C1 segment of cervical spinal cord (tissue), 14 donors: ENCODE data around the gene PKNOX2.

Experiments used
- DNase-seq, 14 donors: peaks; one replicate each; lab custom pipeline; 2025; lab: John Stamatoyannopoulos, UW

PKNOX2 gene

DNA sequence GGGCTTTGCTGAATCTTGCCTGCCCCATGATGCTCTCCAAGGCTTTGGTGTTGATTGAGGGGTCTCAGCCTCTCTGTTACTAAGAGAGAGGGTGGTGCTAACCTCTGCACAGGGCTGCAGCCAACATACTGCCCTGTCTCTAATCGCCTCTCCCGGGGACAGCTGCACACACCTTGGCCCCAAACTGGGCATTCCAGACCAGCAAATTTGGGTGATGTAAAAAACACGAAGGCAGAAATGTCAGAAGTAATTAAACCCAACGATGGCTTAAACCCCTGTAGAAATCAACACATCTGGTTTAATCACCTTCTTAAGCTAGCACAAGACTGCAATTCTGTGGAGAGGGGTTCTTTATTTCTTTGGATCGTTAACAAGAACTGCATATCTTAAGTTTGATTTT is 215.0 kb downstream of the PKNOX2 start:
- DNase-seq: no peak

DNA sequence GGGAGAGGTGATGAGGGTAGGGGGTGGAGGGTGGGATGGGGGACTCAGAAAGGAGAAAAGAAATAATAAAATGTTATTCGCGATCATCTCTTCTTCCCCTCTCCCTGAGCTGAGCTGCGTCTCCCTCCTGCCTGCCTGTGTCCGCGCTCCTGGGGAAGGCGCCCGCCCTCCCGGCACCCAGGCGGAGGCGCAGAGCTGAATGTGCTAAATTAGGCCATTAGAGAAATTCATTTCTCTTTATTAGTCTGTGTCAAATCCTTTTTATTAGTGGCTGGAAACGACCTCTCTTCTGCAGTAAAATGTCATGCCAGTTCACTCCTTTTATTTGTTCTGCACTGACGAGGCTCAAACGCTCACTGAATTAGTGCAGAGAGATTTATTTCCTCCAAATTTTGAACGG is 215.4 kb downstream of the PKNOX2 start:
- no peak for DNase-seq

DNA sequence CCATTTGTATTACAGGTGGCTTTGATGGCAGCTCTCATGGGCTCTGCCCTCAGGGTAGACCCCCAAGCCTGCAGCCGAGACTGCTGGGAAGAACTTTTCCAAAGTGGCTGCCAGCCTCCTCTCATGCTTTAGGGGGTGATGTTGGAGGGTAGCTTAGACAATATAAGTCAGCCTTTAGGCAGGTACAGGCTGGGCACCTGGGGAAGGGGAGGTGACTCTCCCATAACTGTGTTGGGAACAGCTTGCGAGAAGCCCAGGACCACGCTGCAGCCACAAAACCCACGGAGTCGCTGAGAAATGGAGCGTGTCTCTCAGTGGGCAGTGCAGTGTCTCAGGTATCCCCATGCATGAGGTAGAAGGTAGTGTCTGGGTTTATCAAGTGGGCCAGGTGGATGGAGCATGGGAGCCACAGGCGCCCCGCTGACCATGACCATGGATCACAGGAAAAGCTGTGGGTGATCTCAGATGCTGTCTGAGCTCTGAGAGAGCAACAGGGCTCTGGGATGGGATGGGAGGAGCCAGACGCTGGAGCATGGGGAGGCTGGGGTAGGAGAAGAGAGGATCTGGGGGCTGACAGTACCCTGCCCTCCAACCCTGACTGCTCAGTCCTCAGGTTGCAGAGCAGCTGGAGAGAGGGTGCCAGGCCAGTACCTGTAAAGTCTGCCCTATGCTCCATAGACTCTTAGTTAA is 216.3 kb downstream of the PKNOX2 start:
- DNase-seq: peak in 1 of 14 donors; percentile 63

DNA sequence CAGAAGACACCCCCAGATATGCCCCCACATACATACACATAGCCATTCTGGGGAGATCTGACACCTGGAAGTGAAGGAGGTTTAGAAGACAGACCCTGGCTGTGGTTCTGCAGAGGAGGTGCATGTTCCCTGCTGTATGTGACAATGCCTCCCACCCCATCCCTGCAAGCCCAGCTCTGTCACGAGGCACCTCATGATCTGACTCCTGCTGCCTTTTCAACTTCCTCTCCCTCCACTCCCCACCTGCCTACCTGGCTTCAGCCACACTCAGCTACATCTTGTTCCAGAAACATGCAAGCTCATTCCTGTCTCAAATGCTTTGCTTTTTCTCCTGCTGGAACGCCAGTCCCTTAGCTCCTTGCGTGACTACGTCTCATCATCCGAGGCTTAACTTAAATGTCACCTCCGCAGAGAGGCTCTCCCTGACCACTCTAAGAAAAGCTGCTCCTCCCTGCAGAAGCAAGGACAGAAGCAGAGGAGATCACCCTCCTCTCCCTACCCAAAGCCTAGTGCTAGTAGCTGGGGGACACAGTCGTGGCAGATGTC is 217.0 kb downstream of the PKNOX2 start:
- peak in 1 of 14 donors; percentile 86 for DNase-seq

DNA sequence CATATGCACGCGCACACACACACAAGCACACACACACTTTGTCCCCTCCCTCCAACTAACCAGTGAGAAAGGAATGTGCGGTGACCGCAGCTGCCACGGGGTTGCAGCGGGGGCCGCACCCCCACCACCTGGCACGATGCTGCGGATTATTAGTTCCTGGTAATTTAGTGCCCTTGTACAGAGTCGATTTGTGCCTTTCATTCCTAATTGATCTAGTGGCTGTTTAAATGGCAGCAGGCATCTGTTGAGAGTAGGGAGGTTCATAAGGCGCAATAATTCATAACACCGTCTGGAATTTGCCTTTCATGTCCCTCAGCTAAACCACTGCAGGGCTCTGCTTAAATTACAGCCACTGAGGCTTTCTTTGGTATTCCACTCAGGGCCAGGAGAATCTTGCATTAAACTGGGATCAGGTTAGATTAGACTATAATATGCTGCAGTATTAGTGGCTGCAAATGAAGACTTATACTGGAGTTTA is 217.8 kb downstream of the PKNOX2 start:
- DNase-seq: no peak

DNA sequence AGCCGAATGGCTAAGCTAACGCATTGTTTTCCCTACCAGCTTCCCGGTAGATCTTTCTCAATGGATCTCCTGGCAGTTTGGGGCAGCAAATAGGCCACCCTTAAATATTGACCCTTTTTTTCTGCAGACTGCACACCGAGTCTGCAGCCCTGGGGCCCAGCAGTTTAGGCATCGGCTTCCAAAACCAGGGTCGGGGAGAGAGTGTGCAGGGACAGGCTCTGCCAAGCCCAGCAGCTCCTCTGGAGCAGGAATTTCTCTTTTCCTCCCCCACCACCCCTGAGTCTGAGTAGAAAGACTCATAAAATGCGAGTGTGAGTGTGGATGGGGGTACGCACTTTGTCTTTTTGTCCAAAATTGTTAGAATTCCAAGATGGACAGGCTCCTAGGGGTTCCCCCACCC is 218.3 kb downstream of the PKNOX2 start:
- DNase-seq: no peak

DNA sequence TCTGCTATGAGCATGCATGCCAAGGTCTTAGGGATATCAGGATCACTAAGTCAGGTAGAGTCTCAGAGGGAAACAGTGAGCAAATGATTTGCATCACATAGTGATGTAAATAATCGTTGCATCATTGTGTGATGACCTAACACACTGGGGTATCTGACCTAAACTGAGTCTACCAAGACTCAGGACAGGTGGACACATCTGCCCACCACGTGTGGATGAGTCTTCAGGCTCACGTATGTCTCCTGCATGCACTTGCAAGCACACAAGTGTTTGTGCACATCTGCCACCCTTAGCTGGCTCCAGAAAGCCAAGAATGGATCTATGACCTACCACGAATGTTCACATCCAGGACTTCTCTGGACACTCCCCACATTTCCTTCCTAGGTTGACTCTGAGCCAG is 220.3 kb downstream of the PKNOX2 start:
- DNase-seq: no peak

DNA sequence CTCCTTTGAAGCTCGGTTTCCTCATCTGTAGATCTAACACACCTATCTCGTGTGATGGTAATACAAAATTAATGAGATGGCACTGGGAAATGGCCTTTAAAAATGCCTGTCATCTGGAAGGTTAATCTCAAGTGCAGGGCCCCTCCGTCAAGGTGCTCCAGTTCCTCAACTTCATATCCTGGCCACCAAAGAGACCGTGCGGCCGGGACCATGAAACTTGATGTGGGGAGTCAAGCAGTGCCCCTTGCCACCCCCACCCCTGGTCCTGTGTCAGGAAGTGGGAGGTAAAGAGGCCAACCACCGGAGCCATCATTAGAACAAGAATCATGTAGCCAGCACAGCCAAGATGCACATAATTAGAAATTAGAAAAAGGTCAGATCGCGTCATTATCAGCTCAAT is 223.3 kb downstream of the PKNOX2 start:
- no peak for DNase-seq

DNA sequence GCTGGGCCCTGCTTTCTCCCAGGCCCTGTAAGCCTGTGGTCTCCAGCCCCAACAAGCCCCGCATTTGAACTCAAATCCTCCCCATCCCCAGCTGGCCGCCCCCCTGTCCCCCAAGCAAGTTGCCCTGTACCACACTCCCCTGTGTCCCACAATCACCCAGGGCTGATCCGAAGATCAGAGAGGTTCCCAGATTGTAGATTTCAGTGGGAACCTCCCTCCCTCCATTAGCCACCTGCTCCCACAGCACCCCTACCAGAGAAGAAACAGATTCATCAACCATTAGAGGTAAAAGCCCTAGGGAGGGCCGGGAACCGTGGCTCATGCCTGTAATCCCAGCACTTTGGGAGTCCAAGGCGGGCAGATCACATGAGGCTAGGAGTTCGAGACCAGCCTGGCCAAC is 224.1 kb downstream of the PKNOX2 start:
- no peak for DNase-seq

DNA sequence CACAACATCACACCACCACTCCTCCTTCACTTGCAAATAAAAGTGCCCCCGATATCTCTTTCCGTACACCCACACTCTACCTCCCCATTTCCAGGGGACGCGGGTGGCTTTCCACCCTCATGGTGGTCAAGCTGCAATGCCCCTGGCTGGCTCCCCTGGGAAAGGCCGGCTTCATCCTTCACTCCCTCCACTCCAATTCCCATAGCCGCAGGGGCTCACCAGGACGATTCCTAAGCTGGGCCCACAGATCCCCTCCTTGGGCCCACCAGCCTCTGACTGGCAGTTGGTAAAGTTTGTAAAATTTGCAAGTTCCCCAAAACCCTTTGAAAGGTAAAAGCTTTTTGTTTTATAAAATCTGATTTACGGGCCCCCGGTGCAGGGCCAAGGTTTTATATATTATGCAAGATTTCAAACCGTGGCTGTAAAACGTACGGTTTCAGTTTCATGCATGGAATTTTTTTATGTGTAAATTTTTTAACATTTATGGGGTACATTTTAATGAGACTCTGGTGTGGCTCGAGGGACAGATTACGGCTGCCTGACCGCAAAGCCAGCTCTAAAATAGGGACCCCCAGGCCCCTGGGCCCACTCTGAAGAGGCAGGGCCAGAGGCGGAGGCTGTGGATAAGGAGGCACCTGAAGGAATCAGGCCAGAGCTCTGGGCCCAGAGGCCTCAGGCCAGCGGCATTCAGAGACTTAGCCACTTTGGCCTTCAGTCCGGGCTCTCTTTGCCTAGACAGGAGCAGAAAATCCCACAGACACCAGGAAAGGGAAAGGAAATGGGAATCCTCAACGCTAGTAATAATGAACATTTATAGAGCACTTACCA is 225.0 kb downstream of the PKNOX2 start:
- no peak for DNase-seq

DNA sequence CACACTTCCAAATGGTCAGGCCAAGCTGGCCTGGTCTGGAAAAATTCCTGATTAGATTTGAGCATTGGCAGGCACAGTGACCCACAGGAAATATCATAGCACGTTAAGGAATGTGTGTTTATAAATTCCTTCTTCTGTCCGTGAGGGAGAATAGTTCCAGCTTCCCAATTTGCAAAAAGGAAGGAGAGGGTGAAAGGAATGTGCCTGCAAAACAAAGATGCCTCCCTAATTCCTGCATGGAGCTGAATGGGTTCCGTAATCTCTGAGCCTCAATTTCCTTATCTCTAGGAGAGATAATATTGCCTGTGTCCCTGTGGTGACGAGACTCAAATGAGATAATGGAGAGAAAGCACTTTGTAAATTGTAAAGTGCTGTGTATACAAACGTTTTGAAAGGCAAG is 226.4 kb downstream of the PKNOX2 start:
- DNase-seq: no peak

DNA sequence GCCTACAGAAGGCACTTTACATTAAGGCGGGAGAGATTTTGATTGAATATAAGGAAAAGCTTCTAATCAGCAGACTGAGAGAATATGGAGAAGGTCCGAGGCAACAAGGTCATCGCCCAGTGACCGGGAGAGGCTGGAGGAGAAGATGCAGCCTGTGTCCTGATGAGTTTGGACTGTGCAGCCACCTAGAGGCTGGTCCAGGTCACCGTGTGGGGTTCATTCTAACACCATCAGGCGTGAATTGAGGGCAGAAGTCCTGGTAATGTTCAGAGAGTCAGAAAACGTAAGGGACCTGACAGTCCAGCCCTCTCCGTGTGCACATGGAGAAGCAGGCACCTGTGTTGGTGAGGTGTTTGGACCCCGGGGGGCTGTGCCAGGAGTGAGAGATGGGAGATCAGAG is 228.8 kb downstream of the PKNOX2 start:
- no peak for DNase-seq

DNA sequence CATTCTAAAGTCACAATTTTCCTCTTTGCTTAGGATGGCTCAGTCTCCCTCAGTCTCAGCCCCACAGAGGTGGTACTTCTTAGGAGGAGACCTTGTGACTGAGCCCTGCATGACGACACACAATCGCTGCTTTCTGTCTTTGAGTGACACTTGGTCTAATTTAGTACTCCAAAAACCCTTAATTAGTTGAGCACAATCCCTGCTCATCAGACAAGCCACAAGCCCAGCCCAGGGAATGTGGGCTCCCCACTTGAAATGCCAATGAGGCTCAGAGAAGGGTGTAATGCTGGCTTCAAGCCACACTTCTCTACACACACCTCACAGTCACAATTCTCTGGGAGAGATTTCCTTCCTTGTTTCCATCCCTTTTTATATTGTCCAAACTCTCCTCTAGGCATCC is 229.7 kb downstream of the PKNOX2 start:
- no peak for DNase-seq

DNA sequence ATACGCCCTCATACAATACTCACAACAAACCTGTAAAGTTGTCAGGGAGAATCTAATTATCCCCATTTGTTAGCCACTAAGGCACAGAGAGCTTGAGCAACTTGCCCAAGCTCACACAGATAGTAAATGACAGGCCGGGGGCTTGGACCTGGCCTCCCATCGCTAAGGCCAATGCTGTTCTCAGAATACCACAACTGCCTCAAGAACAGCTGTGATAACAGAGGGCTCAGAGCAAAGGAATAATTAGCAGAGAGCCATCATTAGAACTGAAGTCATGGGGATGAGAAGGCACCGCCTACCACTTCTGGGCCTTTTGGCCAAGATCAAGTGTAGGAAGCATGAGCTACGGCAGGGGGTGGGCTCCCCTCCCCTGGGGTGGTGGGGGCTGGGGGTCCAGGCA is 232.9 kb downstream of the PKNOX2 start:
- no peak for DNase-seq

DNA sequence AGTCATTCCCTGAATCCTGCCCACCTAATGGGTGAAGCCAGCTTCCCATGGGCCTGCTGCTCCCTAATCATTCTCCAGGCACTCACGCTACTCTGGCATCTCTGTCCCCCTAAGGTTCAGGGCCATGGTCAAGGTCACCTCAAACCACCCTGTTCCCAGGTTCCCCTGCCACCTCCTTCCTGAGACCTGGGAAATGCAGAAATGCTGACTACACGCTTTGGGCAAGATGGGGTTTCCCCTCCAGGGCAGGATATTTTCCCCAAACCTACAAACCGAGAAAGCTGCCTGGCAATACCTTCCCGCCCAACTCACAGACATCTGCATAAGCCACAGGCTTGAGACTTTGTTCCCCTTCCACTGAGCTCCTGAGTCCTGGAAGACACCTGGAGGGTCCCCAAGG is 233.9 kb downstream of the PKNOX2 start:
- no peak for DNase-seq

DNA sequence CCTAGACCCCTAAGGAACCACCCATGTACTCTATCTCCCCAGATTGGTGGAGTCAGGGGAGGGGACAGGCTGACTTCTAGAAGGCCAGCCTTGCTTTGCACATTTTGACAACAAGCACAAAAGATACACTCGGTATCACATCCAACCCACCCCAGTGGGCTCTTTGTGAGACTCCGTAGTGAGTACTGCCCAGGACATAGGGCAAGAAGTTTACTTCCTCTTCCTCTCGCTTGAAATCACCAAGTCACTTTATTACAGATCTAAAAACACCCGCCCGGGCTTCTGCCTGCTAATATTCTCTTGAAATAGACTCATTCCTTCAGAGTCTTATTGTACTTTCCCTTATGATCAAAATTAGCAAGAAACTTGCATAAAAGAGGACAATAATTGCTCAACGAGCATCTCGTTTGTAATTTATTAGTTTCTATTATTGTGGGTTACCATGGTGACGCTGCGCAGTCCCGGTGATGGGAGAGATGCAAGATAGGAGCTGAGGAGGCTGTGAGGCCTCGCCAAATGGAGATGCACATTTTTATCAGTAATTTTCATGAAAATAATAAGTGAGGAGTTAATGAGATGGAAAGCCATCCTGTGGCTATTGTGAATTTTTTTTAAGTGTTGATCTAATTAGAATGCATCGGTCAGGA is 234.6 kb downstream of the PKNOX2 start:
- no peak for DNase-seq

DNA sequence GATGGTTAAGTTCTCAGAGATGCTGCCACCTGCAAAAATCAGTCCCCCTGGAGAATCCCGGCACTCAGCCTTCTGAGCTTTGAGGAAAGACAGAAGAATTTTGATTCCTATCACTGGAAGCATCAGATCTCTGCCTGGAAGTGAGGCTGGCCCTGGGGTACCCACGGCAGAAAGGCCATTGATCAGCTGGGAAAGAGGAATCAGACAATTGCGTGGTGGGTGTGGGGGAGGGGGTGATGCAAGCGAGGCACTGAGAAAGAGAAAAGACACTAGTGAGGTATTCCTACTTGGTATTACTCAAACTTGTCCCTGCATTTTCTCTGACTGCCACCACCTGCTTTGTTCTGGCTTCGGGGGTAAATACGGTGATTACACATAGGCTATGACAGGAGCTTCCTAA is 235.4 kb downstream of the PKNOX2 start:
- no peak for DNase-seq

DNA sequence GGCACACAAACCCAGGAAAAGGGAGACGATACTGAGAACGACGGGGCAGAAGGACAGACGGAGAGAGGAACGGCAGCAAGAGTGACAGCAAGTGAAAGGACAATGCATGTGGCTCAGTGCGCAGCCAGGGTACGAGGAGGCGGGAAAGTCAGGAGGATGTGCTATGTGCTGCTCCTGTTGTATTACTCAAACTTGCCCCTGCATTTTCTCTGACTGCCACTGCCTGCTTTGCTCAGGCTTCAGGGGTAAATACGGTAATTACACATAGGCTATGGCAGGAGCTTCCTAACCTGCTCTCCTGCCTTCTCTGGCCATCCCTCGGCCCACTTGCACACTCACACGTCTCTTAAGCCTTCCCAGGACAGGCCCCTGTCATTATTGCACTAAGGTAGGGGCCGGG is 236.7 kb downstream of the PKNOX2 start:
- DNase-seq: no peak

DNA sequence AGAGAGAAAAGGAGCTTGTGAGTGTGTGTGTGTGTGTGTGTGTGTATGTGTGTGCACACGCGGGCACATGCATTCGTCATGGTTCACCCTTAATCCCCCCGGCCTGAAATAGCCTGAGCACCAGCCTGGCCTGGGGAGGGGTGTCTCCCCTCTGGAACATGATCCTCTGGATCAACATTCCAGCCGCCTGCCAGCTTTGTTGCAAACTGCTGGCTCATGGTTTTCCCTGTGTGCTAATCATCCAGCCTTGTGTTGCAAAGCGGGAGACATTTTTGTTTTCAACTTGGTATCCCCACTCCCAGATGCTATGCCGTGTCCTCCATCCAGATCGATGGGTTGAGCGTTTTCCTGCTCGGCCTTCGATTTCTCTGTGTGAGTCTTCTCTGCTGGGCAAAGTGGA is 237.2 kb downstream of the PKNOX2 start:
- DNase-seq: no peak

DNA sequence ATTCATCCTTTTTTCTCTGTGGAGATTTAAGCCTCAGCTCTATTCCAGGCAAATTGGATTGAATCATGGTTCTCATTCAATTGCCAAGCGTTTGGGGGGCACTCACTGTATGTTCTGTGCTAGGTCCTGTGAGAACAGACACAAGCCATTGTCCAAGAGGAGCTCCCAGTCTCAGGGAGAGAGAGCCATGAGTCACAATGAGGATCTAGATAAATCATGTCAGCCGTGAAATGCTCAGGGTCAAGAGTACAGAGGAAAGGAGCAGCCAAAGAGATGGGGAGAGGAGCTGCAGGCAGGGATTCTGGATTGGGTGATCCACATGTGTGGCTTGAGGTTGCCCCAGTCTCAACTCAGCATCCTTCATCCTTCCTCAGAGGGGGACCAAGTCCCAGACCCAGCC is 237.9 kb downstream of the PKNOX2 start:
- DNase-seq: no peak

DNA sequence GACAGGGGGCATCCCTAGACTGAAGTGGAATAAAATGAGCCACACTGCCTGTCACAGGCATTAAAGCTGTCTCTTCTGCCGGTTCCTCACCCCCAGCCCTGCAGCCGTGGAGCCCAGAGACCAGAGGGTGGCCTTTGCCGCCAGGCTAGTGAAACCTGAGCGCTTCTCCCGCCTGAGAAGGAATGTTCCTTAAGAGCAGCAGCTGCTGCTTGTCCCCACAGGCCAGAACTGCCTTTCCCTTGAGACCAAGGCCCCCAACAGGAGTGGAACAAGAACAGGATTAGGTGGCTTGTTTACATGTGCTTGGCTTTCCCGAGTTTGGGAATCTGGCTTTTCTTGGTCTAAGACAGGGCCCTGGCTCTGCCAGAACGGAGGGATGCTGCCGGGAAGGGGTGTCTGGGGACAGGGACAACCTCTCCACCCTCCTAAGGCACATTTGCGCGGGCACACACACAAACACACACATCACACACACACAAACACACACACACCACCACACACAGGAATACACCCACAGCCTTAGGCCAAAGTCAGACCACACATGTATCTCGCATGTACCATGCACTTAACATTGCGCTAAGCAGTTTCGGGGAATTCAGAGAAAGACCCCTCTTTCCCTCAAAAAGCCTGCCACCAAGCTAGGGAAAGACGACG is 239.7 kb downstream of the PKNOX2 start:
- DNase-seq: peak in 1 of 14 donors; percentile 38
